ENCODE measurements around the gene AMER2.

GRCh38 chr13:25204863-25205262 is 32.8 kb upstream of the AMER2 start:
- no peak for TF ChIP-seq CTCF (IDR thresholded peaks at IDR 0.05)
- no peak for TF ChIP-seq POLR2A (IDR thresholded peaks at IDR 0.05)

Data from esophagus squamous epithelium (tissue), 4 donors.